Endothelial cell of umbilical vein (primary cell): Measurements from ENCODE around the gene GSTT4. TPM values are rescaled to one million over a fixed set of nuclear protein-coding genes. Genes with fewer than 3 reads are reported as not detected.

Experiments used
- BruUV-seq: library from RNA; stranded (reverse); fragments of 400-500 nt; replicated peaks from 2 replicates; lab custom pipeline; 2021; lab: Mats Ljungman, UMichigan
- CTCF ChIA-PET: fragments of 300-600, 350-600 bp; sonication (Branson Sonifier 250); formaldehyde crosslinking; loops from one replicate; lab custom pipeline; 2021; ENCODE audit warnings: antibody characterized with exemption, inconsistent platforms; lab: Charles Lee
- POLR2A ChIA-PET: fragments of 300-600, 350-600 bp; sonication (Branson Sonifier 250); formaldehyde crosslinking; loops from one replicate; lab custom pipeline; 2021; ENCODE audit warnings: antibody characterized with exemption, inconsistent platforms; lab: Charles Lee
- DNase-seq: peaks from one replicate; pipeline ENCODE4 v3.0.0-alpha.2; 2011; ENCODE audit warnings: low read depth, low spot score
- FAIRE-seq: peaks from 2 replicates; lab custom pipeline; 2011; peaks lifted over from hg19 to GRCh38; lab: Jason Lieb, UNC
- H2AFZ ChIP-seq: 2 replicates; pipeline ENCODE4 v1.6.0; 2012; ENCODE audit warnings: low read depth, low read length, control low read depth, inconsistent platforms
- H3K27ac ChIP-seq: 2 replicates; pipeline ENCODE4 v1.5.1; 2011; ENCODE audit warnings: low read depth, mild to moderate bottlenecking, control low read depth, low read length, moderate library complexity; ENCODE audit not compliant: insufficient read depth
- H3K27me3 ChIP-seq, 2 experiments: 2 replicates each; pipeline versions ENCODE4 v1.6.0 to v1.6.1; 2011; ENCODE audit warnings: low read length in 2 of 2, mixed read lengths in 1 of 2; ENCODE audit not compliant: control insufficient read depth in 2 of 2, insufficient read depth in 2 of 2
- H3K36me3 ChIP-seq, 2 experiments: 2 replicates in 1 of 2; 3 replicates in 1 of 2; pipeline ENCODE4 v1.5.1; 2011; ENCODE audit warnings: low read length in 2 of 2, mild to moderate bottlenecking in 1 of 2, moderate library complexity in 1 of 2; ENCODE audit not compliant: control insufficient read depth in 2 of 2, insufficient read depth in 2 of 2; ENCODE audit errors: extremely low read depth in 1 of 2
- H3K4me1 ChIP-seq: 3 replicates; pipeline ENCODE4 v1.5.1; 2011; ENCODE audit warnings: mild to moderate bottlenecking, low read length; ENCODE audit not compliant: control insufficient read depth, insufficient read depth; ENCODE audit errors: extremely low read depth
- H3K4me2 ChIP-seq: 2 replicates; pipeline ENCODE4 v1.6.1; 2011; ENCODE audit warnings: low read length, control low read depth, mixed read lengths; ENCODE audit not compliant: insufficient read depth
- H3K4me3 ChIP-seq, 3 experiments: fragments of 200-600 bp in 1 of 3; sonication (generic), shearing (Covaris generic) in 1 of 3; replicated peaks in 1 of 3; 2 replicates each; pipeline ENCODE4 v1.5.1; 2011 to 2016; ENCODE audit warnings: control low read depth in 3 of 3, low read length in 3 of 3, mild to moderate bottlenecking in 2 of 3, inconsistent platforms in 1 of 3, low read depth in 1 of 3, moderate library complexity in 1 of 3; ENCODE audit not compliant: insufficient read depth in 1 of 3
- H3K79me2 ChIP-seq: 2 replicates; pipeline ENCODE4 v1.6.0; 2012; ENCODE audit warnings: low read length, inconsistent platforms; ENCODE audit not compliant: control insufficient read depth, insufficient read depth
- H3K9ac ChIP-seq: replicated peaks from 2 replicates; pipeline ENCODE3; 2011; ENCODE audit warnings: low read length, control low read depth; ENCODE audit not compliant: insufficient read depth; ENCODE audit errors: extremely low read depth
- H3K9me1 ChIP-seq: replicated peaks from 3 replicates; pipeline ENCODE4 v1.6.0; 2011; ENCODE audit warnings: mild to moderate bottlenecking, low read length; ENCODE audit not compliant: control insufficient read depth, insufficient read depth; ENCODE audit errors: extremely low read depth
- H3K9me3 ChIP-seq: replicated peaks from 2 replicates; pipeline ENCODE4 v1.5.1; 2012; ENCODE audit warnings: low read length, inconsistent platforms; ENCODE audit not compliant: control insufficient read depth, insufficient read depth
- H4K20me1 ChIP-seq: replicated peaks from 2 replicates; pipeline ENCODE3; 2011; ENCODE audit warnings: mild to moderate bottlenecking, low read length; ENCODE audit not compliant: control insufficient read depth, insufficient read depth; ENCODE audit errors: extremely low read depth
- CTCF ChIP-seq, 2 donors: IDR thresholded peaks; 1 replicate in 1 of 2; 2 replicates in 1 of 2; pipeline ENCODE4 v1.5.1; 2011; ENCODE audit warnings: low read length in 2 of 2, mild to moderate bottlenecking in 2 of 2, moderate library complexity in 2 of 2, control low read depth in 1 of 2, inconsistent platforms in 1 of 2, low read depth in 1 of 2; ENCODE audit not compliant: insufficient read depth in 1 of 2; ENCODE audit errors: extremely low read depth in 1 of 2
- EZH2 ChIP-seq: IDR thresholded peaks from 2 replicates; pipeline ENCODE4 v1.6.1; 2012; ENCODE audit warnings: borderline replicate concordance, low read depth, mild to moderate bottlenecking, moderate library complexity, low read length, inconsistent platforms; ENCODE audit not compliant: severe bottlenecking
- FOS ChIP-seq: IDR thresholded peaks from 2 replicates; pipeline ENCODE4 v1.6.1; 2011; ENCODE audit warnings: mild to moderate bottlenecking, low read length, moderate library complexity, borderline replicate concordance; ENCODE audit not compliant: insufficient read depth
- GATA2 ChIP-seq: IDR thresholded peaks from 2 replicates; pipeline ENCODE4 v1.7.0; 2011; ENCODE audit warnings: low read depth, mild to moderate bottlenecking, moderate library complexity, mixed read lengths, low read length; ENCODE audit not compliant: insufficient read length, insufficient read depth
- JUN ChIP-seq: IDR thresholded peaks from 2 replicates; pipeline ENCODE4 v1.6.1; 2011; ENCODE audit warnings: borderline replicate concordance, low read depth; ENCODE audit not compliant: insufficient read length, insufficient read depth
- MAX ChIP-seq: IDR thresholded peaks from 2 replicates; pipeline ENCODE4 v1.6.1; 2011; ENCODE audit not compliant: insufficient read depth, insufficient read length
- MYC ChIP-seq: IDR thresholded peaks from one replicate; pipeline ENCODE4 v1.6.1; 2011; ENCODE audit warnings: mild to moderate bottlenecking, low read depth, low read length
- POLR2A ChIP-seq: IDR thresholded peaks from 2 replicates; pipeline ENCODE4 v1.6.1; 2012; ENCODE audit warnings: low read depth, mild to moderate bottlenecking, control low read depth, low read length
- POLR2AphosphoS5 ChIP-seq: IDR thresholded peaks from 2 replicates; pipeline ENCODE4 v1.6.1; 2012; ENCODE audit warnings: low read depth, mild to moderate bottlenecking, control low read depth, low read length, moderate library complexity; ENCODE audit not compliant: insufficient read depth
- dilution Hi-C: fragments of 300-500 bp; cut with MboI; formaldehyde crosslinking; loops from one replicate; pipeline ENCODE4 v1.15.0; 2019; ENCODE audit warnings: low sequenced_read_pairs; ENCODE audit not compliant: extremely low pct_ligation_motif_present
- intact Hi-C: fragments of 100-400 bp; cut with micrococcal nuclease; formaldehyde crosslinking; loops from one replicate; pipeline ENCODE4 v1.10.0; 2022
- polyA plus RNA-seq, 4 experiments: library from polyadenylated mRNA; depleted of rRNA in 3 of 4; stranded (reverse) in 3 of 4; unstranded in 1 of 4; fragments of >200 nt; gene quantifications; 2 replicates each; pipeline versions ENCODE4 v1.2.1 to v1.2.3, GENCODE V29; 2011 to 2012; ENCODE audit warnings: missing spikeins in 1 of 4
- total RNA-seq: library from RNA; stranded (reverse); gene quantifications from 2 replicates; pipeline ENCODE4 v1.2.3, GENCODE V29; 2021

The GSTT4 gene
- total and polyA plus RNA-seq, 2 donors (not counting 3 experiments of a cell fraction or from before 2014, with no cell fraction given) = not detected

GRCh38 chr22:24010018-24010391 lies 4.8 kb upstream of the GSTT4 start:
- ChIA-PET POLR2A (no interaction called here), CTCF (interaction anchor here (1.0 to 1.4 kb wide), 3 partner anchors 22 to 165 kb away, joined by 3 to 9 read pairs (median 5); no protein-coding TSS in a partner anchor)
- no peaks in the 10 kb centered on the region for H4K20me1 ChIP-seq
- no peaks in the 10 kb centered on the region for H3K9me1 ChIP-seq
- no peak overlapping the region for H3K9ac ChIP-seq
- no peak overlapping the region for H3K4me2 ChIP-seq
- peaks cover 26% of the 10 kb centered on the region for H3K79me2 ChIP-seq
- H3K4me3 ChIP-seq = no peak overlapping the region
- H3K27me3 ChIP-seq = no peaks in the 10 kb centered on the region
- no peak for TF ChIP-seq GATA2
- no peak for TF ChIP-seq EZH2
- TF ChIP-seq FOS = no peak
- no peak for TF ChIP-seq MAX
- no peak for TF ChIP-seq JUN
- no peak for TF ChIP-seq POLR2AphosphoS5
- no peak for TF ChIP-seq MYC
- TF ChIP-seq CTCF (IDR thresholded peaks at IDR 0.05; ENCODE audit: extremely low read depth in 1 of 2, insufficient read depth in 1 of 2, low read depth in 1 of 2, low read length in 2 of 2) = no peak
- TF ChIP-seq POLR2A = no peak
- H3K36me3 ChIP-seq = no peaks in the 10 kb centered on the region
- H2AFZ ChIP-seq = no peak overlapping the region
- H3K4me1 ChIP-seq = peaks cover 5% of the 10 kb centered on the region
- intact Hi-C loops (loop anchor here (5.0 kb wide), 1 partner anchor 147 kb away; no protein-coding TSS in a partner anchor), dilution Hi-C loops (no loop called here)
- no TSS peak for BruUV-seq
- H3K27ac ChIP-seq = no peak overlapping the region
- DNase-seq (no peak), FAIRE-seq (no peak)
- no peaks in the 10 kb centered on the region for H3K9me3 ChIP-seq
